Activated T-cell treated with anti-CD3 and anti-CD28 coated beads, Interleukin-2, amount 50 U/mL, for 72 hours (primary cell): ENCODE results near the gene LARGE1. TPM values are rescaled to one million over a fixed set of nuclear protein-coding genes. Genes with fewer than 3 reads are reported as not detected.

Experiments used
- ATAC-seq, 2 donors: fragments of 150-1000 bp; cut with Tn5 transposase; replicated peaks in 1 of 2; 2 replicates each; pipeline ENCODE4 v1.10.0; 2021; ENCODE audit warnings: moderate library complexity in 2 of 2, mild to moderate bottlenecking in 1 of 2
- DNase-seq, 2 donors: peaks; one replicate each; pipeline ENCODE4 v3.0.0; 2021 to 2022; ENCODE audit warnings: mixed read lengths in 1 of 2
- H3K27ac Mint-ChIP-seq: one replicate; pipeline ENCODE4 v1.8.0; 2022; ENCODE audit warnings: mild to moderate bottlenecking, moderate library complexity, mixed read lengths
- H3K27me3 Mint-ChIP-seq: one replicate; pipeline ENCODE4 v1.8.0; 2022; ENCODE audit warnings: low read depth, mixed read lengths
- H3K36me3 Mint-ChIP-seq, 2 donors: one replicate each; pipeline ENCODE4 v1.8.0; 2022; ENCODE audit warnings: mixed read lengths in 2 of 2, mild to moderate bottlenecking in 1 of 2; ENCODE audit not compliant: insufficient read depth in 2 of 2
- H3K4me1 Mint-ChIP-seq: one replicate; pipeline ENCODE4 v1.8.0; 2022; ENCODE audit warnings: low read depth, mixed read lengths
- H3K4me3 Mint-ChIP-seq, 2 donors: one replicate each; pipeline ENCODE4 v1.8.0; 2022; ENCODE audit warnings: mild to moderate bottlenecking in 2 of 2, mixed read lengths in 2 of 2, moderate library complexity in 2 of 2
- H3K9me3 Mint-ChIP-seq, 2 donors: one replicate each; pipeline ENCODE4 v1.8.0; 2022; ENCODE audit warnings: mixed read lengths in 2 of 2
- total RNA-seq, 2 donors: library from RNA; stranded (reverse); gene quantifications; one replicate each; pipeline ENCODE4 v1.2.3, GENCODE V29; 2022

LARGE1 gene
- total RNA-seq, 2 donors from 2014 or later, result 0.82 to 3.6 TPM

- ATAC-seq (no peak), DNase-seq (no peak)
- Mint-ChIP-seq H3K4me1 (no peaks in the 10 kb centered on the region), H3K36me3 (peaks cover 6 to 13% of the 10 kb centered on the region in 2 donors), H3K9me3 (peaks cover 6 to 22% of the 10 kb centered on the region in 2 donors), H3K27ac (no peak overlapping the region), H3K4me3 (no peak overlapping the region), H3K27me3 (no peaks in the 10 kb centered on the region)
These were observed 132.4 kb downstream of the LARGE1 start for GRCh38 chr22:33787645-33788456.

- ATAC-seq, result no peak
- Mint-ChIP-seq H3K4me3 (no peak overlapping the region), H3K4me1 (no peaks in the 10 kb centered on the region), H3K36me3 (peaks cover 6 to 11% of the 10 kb centered on the region in 2 donors), H3K27ac (no peak overlapping the region), H3K27me3 (no peaks in the 10 kb centered on the region), H3K9me3 (peaks cover 6 to 17% of the 10 kb centered on the region in 2 donors)
- no peak for DNase-seq
These were observed 134.1 kb downstream of the LARGE1 start for GRCh38 chr22:33786149-33786548.

- Mint-ChIP-seq H3K27me3 (no peaks in the 10 kb centered on the region), H3K27ac (no peak overlapping the region), H3K4me1 (no peaks in the 10 kb centered on the region), H3K4me3 (no peak overlapping the region), H3K9me3 (peaks cover 6 to 17% of the 10 kb centered on the region in 2 donors), H3K36me3 (peaks cover 6 to 11% of the 10 kb centered on the region in 2 donors)
- no peak for DNase-seq
- ATAC-seq, result peak; percentile 36 to 67
These were observed 134.8 kb downstream of the LARGE1 start for GRCh38 chr22:33785283-33785968.

- Mint-ChIP-seq H3K9me3 (peaks cover 0 to 5% of the 10 kb centered on the region in 2 donors), H3K36me3 (peaks cover 2% of the 10 kb centered on the region in 2 donors), H3K27ac (no peak overlapping the region), H3K4me3 (no peak overlapping the region), H3K4me1 (no peaks in the 10 kb centered on the region), H3K27me3 (no peaks in the 10 kb centered on the region)
- no peak for DNase-seq
- ATAC-seq, result no peak
These were observed 138.9 kb downstream of the LARGE1 start for GRCh38 chr22:33781411-33781810.

- no peak overlapping the region for H3K4me3 Mint-ChIP-seq
- no peak for ATAC-seq
- no peaks in the 10 kb centered on the region for H3K27me3 Mint-ChIP-seq
These were observed 139.6 kb downstream of the LARGE1 start for GRCh38 chr22:33780531-33781136.

GRCh38 chr22:33779243-33779642 lies 141.0 kb downstream of the LARGE1 start:
- H3K27ac Mint-ChIP-seq, result no peak overlapping the region
- DNase-seq, result no peak
- peaks cover 2% of the 10 kb centered on the region in 2 donors for H3K36me3 Mint-ChIP-seq
- H3K4me1 Mint-ChIP-seq, result no peaks in the 10 kb centered on the region
- H3K27me3 Mint-ChIP-seq, result no peaks in the 10 kb centered on the region
- H3K9me3 Mint-ChIP-seq, result peaks cover 0 to 5% of the 10 kb centered on the region in 2 donors
- ATAC-seq, result no peak
- no peak overlapping the region for H3K4me3 Mint-ChIP-seq

More at GRCh38 chr22:33780531-33781136, 139.6 kb downstream of the LARGE1 start:
- Mint-ChIP-seq H3K36me3 (peaks cover 2% of the 10 kb centered on the region in 2 donors), H3K27ac (no peak overlapping the region), H3K9me3 (peaks cover 0 to 5% of the 10 kb centered on the region in 2 donors), H3K4me1 (no peaks in the 10 kb centered on the region)
- DNase-seq, result no peak

GRCh38 chr22:33776491-33776890 lies 143.8 kb downstream of the LARGE1 start:
- H3K36me3 Mint-ChIP-seq, result peaks cover 2% of the 10 kb centered on the region in 2 donors
- H3K27ac Mint-ChIP-seq, result no peak overlapping the region
- H3K27me3 Mint-ChIP-seq, result no peaks in the 10 kb centered on the region
- ATAC-seq, result no peak
- peaks cover 3 to 5% of the 10 kb centered on the region in 2 donors for H3K9me3 Mint-ChIP-seq
- H3K4me1 Mint-ChIP-seq, result no peaks in the 10 kb centered on the region
- no peak overlapping the region for H3K4me3 Mint-ChIP-seq
- no peak for DNase-seq

- Mint-ChIP-seq H3K27me3 (no peaks in the 10 kb centered on the region), H3K27ac (no peak overlapping the region), H3K4me3 (no peak overlapping the region), H3K4me1 (no peaks in the 10 kb centered on the region), H3K9me3 (peaks cover 3 to 5% of the 10 kb centered on the region in 2 donors), H3K36me3 (peaks cover 2% of the 10 kb centered on the region in 2 donors)
- no peak for DNase-seq
- ATAC-seq, result no peak
These were observed 145.5 kb downstream of the LARGE1 start for GRCh38 chr22:33774781-33775180.

GRCh38 chr22:33772745-33773144 lies 147.5 kb downstream of the LARGE1 start:
- ATAC-seq, result no peak

GRCh38 chr22:33771136-33771535 lies 149.1 kb downstream of the LARGE1 start:
- no peaks in the 10 kb centered on the region for H3K27me3 Mint-ChIP-seq
- ATAC-seq (no peak), DNase-seq (no peak)
- no peaks in the 10 kb centered on the region for H3K36me3 Mint-ChIP-seq
- H3K4me3 Mint-ChIP-seq, result no peak overlapping the region
- H3K4me1 Mint-ChIP-seq, result no peaks in the 10 kb centered on the region
- H3K27ac Mint-ChIP-seq, result no peak overlapping the region
- peaks cover 2 to 7% of the 10 kb centered on the region in 2 donors for H3K9me3 Mint-ChIP-seq

More at GRCh38 chr22:33772745-33773144, 147.5 kb downstream of the LARGE1 start:
- no peak overlapping the region for H3K4me3 Mint-ChIP-seq
- no peaks in the 10 kb centered on the region for H3K4me1 Mint-ChIP-seq
- H3K27me3 Mint-ChIP-seq, result no peaks in the 10 kb centered on the region
- H3K9me3 Mint-ChIP-seq, result peaks cover 4 to 7% of the 10 kb centered on the region in 2 donors
- no peak overlapping the region for H3K27ac Mint-ChIP-seq
- DNase-seq, result no peak
- H3K36me3 Mint-ChIP-seq, result peaks cover 2% of the 10 kb centered on the region in 2 donors

- DNase-seq (no peak), ATAC-seq (no peak)
- Mint-ChIP-seq H3K9me3 (peaks cover 2 to 7% of the 10 kb centered on the region in 2 donors), H3K36me3 (no peaks in the 10 kb centered on the region), H3K27ac (no peak overlapping the region), H3K27me3 (no peaks in the 10 kb centered on the region), H3K4me3 (no peak overlapping the region), H3K4me1 (no peaks in the 10 kb centered on the region)
These were observed 149.6 kb downstream of the LARGE1 start for GRCh38 chr22:33770723-33771122.

GRCh38 chr22:33766091-33766490 lies 154.2 kb downstream of the LARGE1 start:
- Mint-ChIP-seq H3K27me3 (no peaks in the 10 kb centered on the region), H3K4me1 (no peaks in the 10 kb centered on the region), H3K27ac (no peak overlapping the region), H3K36me3 (peaks cover 2% of the 10 kb centered on the region in 2 donors), H3K4me3 (no peak overlapping the region), H3K9me3 (peaks cover 6% of the 10 kb centered on the region in 2 donors)
- DNase-seq, result no peak
- no peak for ATAC-seq

- no peak for DNase-seq
- Mint-ChIP-seq H3K4me3 (no peak overlapping the region), H3K27ac (no peak overlapping the region), H3K9me3 (peaks cover 17 to 19% of the 10 kb centered on the region in 2 donors), H3K27me3 (no peaks in the 10 kb centered on the region), H3K4me1 (no peaks in the 10 kb centered on the region), H3K36me3 (peaks cover 5 to 7% of the 10 kb centered on the region in 2 donors)
- ATAC-seq, result no peak
These were observed 161.3 kb downstream of the LARGE1 start for GRCh38 chr22:33758961-33759360.
